Activated B cell treated with CpG ODN at 0.5 μM for 24 hours (primary cell): Measurements from ENCODE around the gene ZBED6. TPM values are rescaled to one million over a fixed set of nuclear protein-coding genes. Genes with fewer than 3 reads are reported as not detected.

ENCODE experiments used
- ATAC-seq: fragments of 200-7000 bp; cut with Tn5 transposase; one replicate; pipeline ENCODE4 v1.10.0; 2021; ENCODE audit warnings: low read depth, mild to moderate bottlenecking, moderate library complexity
- CTCF ChIA-PET: fragments of 350-600 bp; sonication (Branson Sonifier 250); formaldehyde crosslinking; loops from one replicate; lab custom pipeline; 2021; ENCODE audit warnings: antibody characterized with exemption; lab: Charles Lee
- POLR2A ChIA-PET: fragments of 350-600 bp; sonication (Branson Sonifier 250); formaldehyde crosslinking; loops from one replicate; lab custom pipeline; 2021; ENCODE audit warnings: antibody characterized with exemption; lab: Charles Lee
- DNase-seq: peaks from one replicate; pipeline ENCODE4 v3.0.0; 2022
- H3K27ac Mint-ChIP-seq: one replicate; pipeline ENCODE4 v1.8.0; 2020; ENCODE audit warnings: mixed read lengths
- H3K27me3 Mint-ChIP-seq: one replicate; pipeline ENCODE4 v1.8.0; 2021; ENCODE audit warnings: mixed read lengths
- H3K36me3 Mint-ChIP-seq: one replicate; pipeline ENCODE4 v1.8.0; 2021; ENCODE audit warnings: low read depth, mixed read lengths
- H3K4me1 Mint-ChIP-seq: one replicate; pipeline ENCODE4 v1.8.0; 2021; ENCODE audit warnings: mixed read lengths
- H3K4me3 Mint-ChIP-seq: one replicate; pipeline ENCODE4 v1.8.0; 2020; ENCODE audit warnings: mild to moderate bottlenecking, mixed read lengths
- H3K9me3 Mint-ChIP-seq: one replicate; pipeline ENCODE4 v1.8.0; 2020; ENCODE audit warnings: mixed read lengths
- CTCF ChIP-seq: fragments of 200-600 bp; IDR thresholded peaks from one replicate; pipeline ENCODE4 v1.8.0; 2022; ENCODE audit warnings: antibody characterized with exemption, mild to moderate bottlenecking
- intact Hi-C: fragments of 100-400 bp; cut with micrococcal nuclease; formaldehyde crosslinking; loops from one replicate; pipeline ENCODE4 v1.15.1; 2024
- total RNA-seq: library from RNA; stranded (reverse); gene quantifications from 2 replicates; pipeline ENCODE4 v1.2.3, GENCODE V29; 2022

The ZBED6 gene
- total RNA-seq, 1 donor from 2014 or later = 31.4 TPM

- Mint-ChIP-seq H3K9me3 (no peaks in the 10 kb centered on the region), H3K4me3 (no peak overlapping the region), H3K4me1 (peaks cover 71% of the 10 kb centered on the region), H3K36me3 (peaks cover 70% of the 10 kb centered on the region), H3K27me3 (no peaks in the 10 kb centered on the region), H3K27ac (no peak overlapping the region)
- ChIA-PET CTCF (no interaction called here), POLR2A (no interaction called here)
- DNase-seq (no peak), ATAC-seq (no peak)
- intact Hi-C loops = loop anchor here (5.0 to 10.0 kb wide), 5 partner anchors 172 to 1323 kb away; partner anchors contain the start of genes ATP2B4, MDM4, RBBP5 and TMEM183A
- TF ChIP-seq CTCF = no peak
Observed at GRCh38 chr1:203799157-203799556, 3.7 kb downstream of the ZBED6 start.

- intact Hi-C loops = loop anchor here (5.0 to 10.0 kb wide), 5 partner anchors 173 to 1322 kb away; partner anchors contain the start of genes ATP2B4, MDM4, RBBP5 and TMEM183A
- H3K9me3 Mint-ChIP-seq = no peaks in the 10 kb centered on the region
- H3K27me3 Mint-ChIP-seq = no peaks in the 10 kb centered on the region
- DNase-seq (no peak), ATAC-seq (no peak)
- H3K36me3 Mint-ChIP-seq = peaks cover 75% of the 10 kb centered on the region
- H3K27ac Mint-ChIP-seq = no peak overlapping the region
- H3K4me1 Mint-ChIP-seq = peaks cover 71% of the 10 kb centered on the region
- POLR2A ChIA-PET = no interaction called here
- CTCF ChIA-PET = no interaction called here
- no peak for TF ChIP-seq CTCF
- no peak overlapping the region for H3K4me3 Mint-ChIP-seq
Observed at GRCh38 chr1:203799971-203800370, 4.5 kb downstream of the ZBED6 start.

GRCh38 chr1:203805689-203806088, 10.3 kb downstream of the ZBED6 start:
- no peak for TF ChIP-seq CTCF
- peaks cover 64% of the 10 kb centered on the region for H3K36me3 Mint-ChIP-seq
- ATAC-seq = no peak
- intact Hi-C loops = no loop called here
- no peak for DNase-seq
- H3K9me3 Mint-ChIP-seq = no peaks in the 10 kb centered on the region
- CTCF ChIA-PET = no interaction called here
- H3K4me3 Mint-ChIP-seq = no peak overlapping the region
- H3K27ac Mint-ChIP-seq = no peak overlapping the region
- peaks cover 29% of the 10 kb centered on the region for H3K4me1 Mint-ChIP-seq
- no peaks in the 10 kb centered on the region for H3K27me3 Mint-ChIP-seq
- POLR2A ChIA-PET = no interaction called here

- Mint-ChIP-seq H3K4me3 (no peak overlapping the region), H3K36me3 (peaks cover 66% of the 10 kb centered on the region), H3K9me3 (no peaks in the 10 kb centered on the region), H3K4me1 (peaks cover 23% of the 10 kb centered on the region), H3K27ac (no peak overlapping the region), H3K27me3 (no peaks in the 10 kb centered on the region)
- intact Hi-C loops = no loop called here
- no peak for TF ChIP-seq CTCF
- ChIA-PET POLR2A (no interaction called here), CTCF (no interaction called here)
- DNase-seq (no peak), ATAC-seq (no peak)
Observed at GRCh38 chr1:203807196-203807595, 11.8 kb downstream of the ZBED6 start.

- POLR2A ChIA-PET = no interaction called here
- CTCF ChIA-PET = interaction anchor here (0.7 kb wide), 1 partner anchor 111 kb away, joined by 4 read pairs; no protein-coding TSS in a partner anchor
- peaks cover 10% of the 10 kb centered on the region for H3K4me1 Mint-ChIP-seq
- no peak overlapping the region for H3K4me3 Mint-ChIP-seq
- ATAC-seq (no peak), DNase-seq (no peak)
- H3K27ac Mint-ChIP-seq = peak overlapping the region; percentile 30
- no peaks in the 10 kb centered on the region for H3K27me3 Mint-ChIP-seq
- peaks cover 65% of the 10 kb centered on the region for H3K36me3 Mint-ChIP-seq
- no peaks in the 10 kb centered on the region for H3K9me3 Mint-ChIP-seq
- TF ChIP-seq CTCF = no peak
- intact Hi-C loops = no loop called here
Observed at GRCh38 chr1:203813581-203814341, 18.3 kb downstream of the ZBED6 start.
